B cell (primary cell): ENCODE measurements around the gene SRBD1.

Source experiments
- EZH2 ChIP-seq: IDR thresholded peaks from 2 replicates; pipeline ENCODE4 v1.6.1; 2012; ENCODE audit warnings: borderline replicate concordance, low read depth, mild to moderate bottlenecking, moderate library complexity, low read length; ENCODE audit not compliant: insufficient read depth, poor library complexity, severe bottlenecking
- TF ChIP-seq, protein P1 (sequence below): fragments of 200-600 bp; IDR thresholded peaks from one replicate; pipeline ENCODE4 v1.8.0; 2022; ENCODE audit warnings: antibody characterized with exemption, mild to moderate bottlenecking

DNA sequence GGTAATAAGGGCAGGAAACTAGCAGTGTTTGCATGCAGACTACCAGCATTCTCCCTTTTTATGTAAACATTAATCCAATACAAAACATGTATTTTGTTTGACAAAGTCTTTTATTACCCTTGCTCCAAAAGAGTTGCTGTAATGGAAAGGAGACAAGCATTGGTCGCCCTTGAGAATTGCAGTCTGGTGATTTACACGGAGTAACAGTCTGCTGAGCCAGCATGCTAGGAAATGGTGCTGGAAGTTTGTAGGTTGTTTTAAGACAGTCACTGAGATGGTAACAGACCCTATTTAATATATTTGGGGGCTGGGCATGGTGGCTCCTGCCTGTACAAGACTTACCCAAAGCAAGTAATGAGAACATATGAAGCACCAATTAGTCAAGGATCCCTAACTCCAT lies 37.6 kb upstream of the SRBD1 start:
- TF ChIP-seq, protein P1, sequence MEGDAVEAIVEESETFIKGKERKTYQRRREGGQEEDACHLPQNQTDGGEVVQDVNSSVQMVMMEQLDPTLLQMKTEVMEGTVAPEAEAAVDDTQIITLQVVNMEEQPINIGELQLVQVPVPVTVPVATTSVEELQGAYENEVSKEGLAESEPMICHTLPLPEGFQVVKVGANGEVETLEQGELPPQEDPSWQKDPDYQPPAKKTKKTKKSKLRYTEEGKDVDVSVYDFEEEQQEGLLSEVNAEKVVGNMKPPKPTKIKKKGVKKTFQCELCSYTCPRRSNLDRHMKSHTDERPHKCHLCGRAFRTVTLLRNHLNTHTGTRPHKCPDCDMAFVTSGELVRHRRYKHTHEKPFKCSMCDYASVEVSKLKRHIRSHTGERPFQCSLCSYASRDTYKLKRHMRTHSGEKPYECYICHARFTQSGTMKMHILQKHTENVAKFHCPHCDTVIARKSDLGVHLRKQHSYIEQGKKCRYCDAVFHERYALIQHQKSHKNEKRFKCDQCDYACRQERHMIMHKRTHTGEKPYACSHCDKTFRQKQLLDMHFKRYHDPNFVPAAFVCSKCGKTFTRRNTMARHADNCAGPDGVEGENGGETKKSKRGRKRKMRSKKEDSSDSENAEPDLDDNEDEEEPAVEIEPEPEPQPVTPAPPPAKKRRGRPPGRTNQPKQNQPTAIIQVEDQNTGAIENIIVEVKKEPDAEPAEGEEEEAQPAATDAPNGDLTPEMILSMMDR, result no peak
- no peak for TF ChIP-seq EZH2
